GM10266 (cell line): Measurements from ENCODE around the gene FBXO22.
"Not testable (repeated sequence)": the region's sequence is repeated elsewhere in the genome, so short reads cannot be mapped to it uniquely, and the experiment has no call there.

Source experiments
- DNase-seq: peaks from one replicate; pipeline ENCODE4 v3.0.0; 2012; ENCODE audit errors: extremely low spot score
- CTCF ChIP-seq: IDR thresholded peaks from 2 replicates; pipeline ENCODE4 v1.5.1; 2012; ENCODE audit warnings: mild to moderate bottlenecking, low read depth; ENCODE audit not compliant: control insufficient read depth, insufficient read depth; ENCODE audit errors: missing control alignments

Gene FBXO22

GRCh38 chr15:75945953-75946352, 42.3 kb downstream of the FBXO22 start:
- TF ChIP-seq CTCF = no peak
- DNase-seq = no peak

- no peak for DNase-seq
- no peak for TF ChIP-seq CTCF
Measured at GRCh38 chr15:75947092-75947491, 43.4 kb downstream of the FBXO22 start.

GRCh38 chr15:75948761-75949296, 45.2 kb downstream of the FBXO22 start:
- DNase-seq = no peak
- TF ChIP-seq CTCF = no peak

GRCh38 chr15:75952525-75952924, 48.8 kb downstream of the FBXO22 start:
- no peak for TF ChIP-seq CTCF
- DNase-seq = no peak

GRCh38 chr15:75955720-75956119, 52.0 kb downstream of the FBXO22 start:
- DNase-seq = no peak

GRCh38 chr15:75961331-75961730, 57.7 kb downstream of the FBXO22 start:
- no peak for DNase-seq
- TF ChIP-seq CTCF = no peak

More at GRCh38 chr15:75955720-75956119, 52.0 kb downstream of the FBXO22 start:
- TF ChIP-seq CTCF = no peak

- no peak for DNase-seq
- TF ChIP-seq CTCF = no peak
Measured at GRCh38 chr15:75966073-75966472, 62.4 kb downstream of the FBXO22 start.

- not testable (repeated sequence) for DNase-seq
Measured at GRCh38 chr15:75976766-75977165, 73.1 kb downstream of the FBXO22 start.
